Activated T-cell treated with anti-CD3 and anti-CD28 coated beads, Interleukin-2, amount 50 U/mL, for 4 hours (primary cell): ENCODE measurements around the gene DDX59. TPM values are rescaled to one million over a fixed set of nuclear protein-coding genes. Genes with fewer than 3 reads are reported as not detected.
A peak's percentile ranks its signal among the peaks of the same experiment; 100 is the strongest.
"Not testable (repeated sequence)": the region's sequence is repeated elsewhere in the genome, so short reads cannot be mapped to it uniquely, and the experiment has no call there.

ENCODE experiments used
- ATAC-seq, 2 donors: fragments of 200-7000 bp; cut with Tn5 transposase; one replicate each; pipeline ENCODE4 v1.10.0; 2021
- DNase-seq: peaks from one replicate; pipeline ENCODE4 v3.0.0-alpha.2; 2020
- H3K27me3 Mint-ChIP-seq: one replicate; pipeline ENCODE4 v1.8.0; 2021; ENCODE audit warnings: low read depth, mixed read lengths
- H3K36me3 Mint-ChIP-seq: one replicate; pipeline ENCODE4 v1.8.0; 2022; ENCODE audit warnings: mixed read lengths; ENCODE audit not compliant: insufficient read depth
- H3K4me1 Mint-ChIP-seq: one replicate; pipeline ENCODE4 v1.8.0; 2021; ENCODE audit warnings: low read depth, mixed read lengths
- H3K4me3 Mint-ChIP-seq: one replicate; pipeline ENCODE4 v1.8.0; 2021; ENCODE audit warnings: mild to moderate bottlenecking, moderate library complexity, mixed read lengths
- H3K9me3 Mint-ChIP-seq: one replicate; pipeline ENCODE4 v1.8.0; 2021; ENCODE audit warnings: mixed read lengths
- total RNA-seq, 3 donors: library from RNA; stranded (reverse); gene quantifications; one replicate each; pipeline ENCODE4 v1.2.1, GENCODE V29; 2021

Gene DDX59
- total RNA-seq, 3 donors from 2014 or later: 11.4 to 18.9 (median 17.1) TPM

- Mint-ChIP-seq H3K36me3 (peaks cover 62% of the 10 kb centered on the region), H3K9me3 (no peaks in the 10 kb centered on the region), H3K4me1 (peaks cover 42% of the 10 kb centered on the region), H3K4me3 (no peak overlapping the region), H3K27me3 (no peaks in the 10 kb centered on the region)
- DNase-seq (no peak), ATAC-seq (no peak)
Measured at GRCh38 chr1:200658037-200658818, 11.5 kb downstream of the DDX59 start.

DNA sequence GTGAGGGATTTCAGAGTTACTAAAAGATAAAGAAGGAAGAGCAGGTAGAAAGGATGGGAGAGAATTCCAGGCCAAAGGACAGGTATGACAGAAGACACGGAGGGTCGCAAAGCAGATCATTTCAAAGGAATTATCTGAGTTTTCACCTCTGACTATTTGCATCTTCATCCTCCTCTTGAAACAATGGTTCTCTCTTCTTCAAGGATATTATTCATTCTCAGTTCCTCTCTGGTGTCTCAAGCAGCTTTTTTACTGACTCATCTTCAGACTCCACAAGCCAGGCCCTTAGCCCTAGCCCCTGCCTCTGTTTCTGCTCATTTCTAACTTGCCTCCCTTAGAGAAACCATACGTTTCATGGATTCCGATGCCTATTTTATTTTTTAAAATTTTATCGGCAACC is 15.0 kb downstream of the DDX59 start:
- Mint-ChIP-seq H3K4me3 (no peak overlapping the region), H3K36me3 (peaks cover 46% of the 10 kb centered on the region), H3K4me1 (peaks cover 23% of the 10 kb centered on the region), H3K27me3 (no peaks in the 10 kb centered on the region), H3K9me3 (no peaks in the 10 kb centered on the region)
- ATAC-seq: no peak
- no peak for DNase-seq

DNA sequence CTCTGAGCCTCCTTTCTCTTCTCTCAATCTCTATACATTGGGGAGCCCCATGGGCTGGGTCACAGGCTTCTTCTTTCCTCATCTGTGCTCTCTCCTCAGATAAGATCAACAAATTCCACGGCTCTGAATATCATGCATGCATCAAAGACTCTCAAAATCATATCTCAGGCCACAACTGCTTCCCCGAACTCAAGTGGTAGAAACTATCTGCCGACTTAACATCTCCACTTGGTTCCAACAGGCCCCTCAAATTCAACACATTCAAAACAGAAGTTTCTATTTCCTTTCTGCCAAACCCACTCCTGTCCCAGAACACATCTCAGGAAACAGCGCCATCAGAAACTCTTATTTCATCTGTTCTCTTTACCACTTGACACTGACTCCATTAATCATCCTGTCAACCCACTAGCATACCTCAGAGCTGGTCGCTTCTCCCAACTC is 16.7 kb downstream of the DDX59 start:
- H3K4me1 Mint-ChIP-seq: peaks cover 21% of the 10 kb centered on the region
- no peaks in the 10 kb centered on the region for H3K27me3 Mint-ChIP-seq
- no peak overlapping the region for H3K4me3 Mint-ChIP-seq
- no peaks in the 10 kb centered on the region for H3K9me3 Mint-ChIP-seq
- H3K36me3 Mint-ChIP-seq: peaks cover 42% of the 10 kb centered on the region
- DNase-seq (no peak), ATAC-seq (peak in 1 of 2 donors; percentile 77)

DNA sequence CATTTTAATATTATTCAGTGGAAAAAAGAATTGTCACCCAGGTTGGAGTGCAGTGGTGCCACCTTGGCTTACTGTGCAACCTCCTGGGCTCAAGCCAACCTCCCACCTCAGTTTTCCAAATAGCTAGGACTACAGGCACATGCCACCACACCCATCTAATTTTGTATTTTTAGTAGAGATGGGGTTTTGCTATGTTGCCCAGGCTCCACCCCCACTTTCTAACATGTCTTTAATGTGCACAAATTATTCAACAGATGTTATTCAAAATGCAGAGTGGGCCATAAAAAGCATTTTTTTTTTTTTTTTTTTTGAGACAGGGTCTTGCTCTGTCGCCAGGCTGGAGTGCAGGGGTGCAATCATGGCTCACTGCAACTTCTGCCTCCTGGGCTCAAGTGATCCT is 17.3 kb downstream of the DDX59 start:
- Mint-ChIP-seq H3K4me1 (peaks cover 21% of the 10 kb centered on the region), H3K27me3 (no peaks in the 10 kb centered on the region), H3K9me3 (no peaks in the 10 kb centered on the region), H3K36me3 (peaks cover 39% of the 10 kb centered on the region), H3K4me3 (no peak overlapping the region)
- DNase-seq: no peak
- ATAC-seq: no peak

DNA sequence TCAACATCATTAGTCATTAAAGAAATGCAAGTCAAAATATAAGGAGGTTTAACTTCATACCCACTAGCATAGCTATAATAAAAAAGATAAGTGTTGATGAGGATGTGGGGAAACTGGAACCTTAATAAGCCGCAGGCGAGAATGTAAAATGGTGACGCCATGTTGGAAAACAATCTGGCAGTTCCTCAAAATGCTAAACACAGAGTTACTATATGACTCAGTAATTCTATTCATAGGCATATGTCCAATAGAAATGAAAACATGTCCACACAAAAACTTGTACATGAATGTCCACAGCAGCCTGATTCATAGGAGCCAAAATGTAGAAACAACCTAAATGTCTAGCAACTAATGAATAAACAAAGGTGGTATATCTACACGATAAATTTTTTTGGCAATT is 23.2 kb downstream of the DDX59 start:
- Mint-ChIP-seq H3K36me3 (peaks cover 23% of the 10 kb centered on the region), H3K27me3 (no peaks in the 10 kb centered on the region), H3K9me3 (no peaks in the 10 kb centered on the region), H3K4me1 (no peaks in the 10 kb centered on the region), H3K4me3 (no peak overlapping the region)
- DNase-seq (no peak), ATAC-seq (no peak)

DNA sequence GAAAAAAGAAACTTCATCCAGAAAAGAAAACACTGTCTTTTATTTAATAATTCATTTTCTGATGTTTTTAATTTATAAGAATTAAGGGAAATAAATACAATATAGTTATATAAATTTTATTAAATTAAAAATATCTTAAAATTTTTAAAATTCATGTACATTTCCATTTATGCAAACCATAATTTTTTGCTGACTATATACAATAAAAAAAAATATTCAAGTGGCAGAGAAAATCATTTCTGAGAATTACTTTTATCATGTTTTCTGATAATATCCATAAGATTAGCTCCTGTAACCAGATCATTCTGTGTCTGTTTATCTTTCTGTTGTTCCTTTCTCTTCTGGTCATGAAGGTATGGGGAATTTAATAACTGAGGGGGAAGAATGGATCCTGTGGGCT is 25.7 kb downstream of the DDX59 start:
- Mint-ChIP-seq H3K27me3 (no peaks in the 10 kb centered on the region), H3K4me3 (no peak overlapping the region), H3K36me3 (peaks cover 24% of the 10 kb centered on the region), H3K4me1 (peaks cover 6% of the 10 kb centered on the region), H3K9me3 (no peaks in the 10 kb centered on the region)
- ATAC-seq (no peak), DNase-seq (no peak)

- no peaks in the 10 kb centered on the region for H3K9me3 Mint-ChIP-seq
- no peak for DNase-seq
- H3K4me3 Mint-ChIP-seq: no peak overlapping the region
- H3K27me3 Mint-ChIP-seq: no peaks in the 10 kb centered on the region
- ATAC-seq: no peak
- peaks cover 6% of the 10 kb centered on the region for H3K4me1 Mint-ChIP-seq
- H3K36me3 Mint-ChIP-seq: peaks cover 18% of the 10 kb centered on the region
Measured at GRCh38 chr1:200642481-200642880, 27.2 kb downstream of the DDX59 start.

DNA sequence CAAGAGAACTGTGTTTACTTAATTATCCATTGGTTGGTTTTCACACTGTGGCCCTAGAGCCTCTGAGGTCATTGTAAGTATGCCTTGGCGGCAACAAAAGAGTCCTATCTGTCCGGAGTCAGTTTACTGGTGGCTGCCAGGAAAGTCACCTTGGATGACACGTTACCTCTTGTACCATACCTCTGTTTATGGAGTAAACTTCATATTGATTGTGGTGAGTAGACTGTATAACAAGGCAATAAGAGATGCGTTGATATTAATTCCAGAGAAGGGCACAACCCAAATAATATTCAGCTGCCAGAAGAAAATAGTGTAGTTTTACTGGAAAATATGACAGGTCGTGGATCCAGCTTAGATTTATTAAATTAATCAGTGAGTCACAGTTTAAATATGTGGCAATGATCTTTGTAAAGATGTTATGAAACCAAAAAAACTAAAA is 28.7 kb downstream of the DDX59 start:
- Mint-ChIP-seq H3K4me1 (peaks cover 6% of the 10 kb centered on the region), H3K36me3 (peaks cover 6% of the 10 kb centered on the region), H3K4me3 (no peak overlapping the region), H3K9me3 (no peaks in the 10 kb centered on the region), H3K27me3 (no peaks in the 10 kb centered on the region)
- ATAC-seq: no peak
- no peak for DNase-seq

DNA sequence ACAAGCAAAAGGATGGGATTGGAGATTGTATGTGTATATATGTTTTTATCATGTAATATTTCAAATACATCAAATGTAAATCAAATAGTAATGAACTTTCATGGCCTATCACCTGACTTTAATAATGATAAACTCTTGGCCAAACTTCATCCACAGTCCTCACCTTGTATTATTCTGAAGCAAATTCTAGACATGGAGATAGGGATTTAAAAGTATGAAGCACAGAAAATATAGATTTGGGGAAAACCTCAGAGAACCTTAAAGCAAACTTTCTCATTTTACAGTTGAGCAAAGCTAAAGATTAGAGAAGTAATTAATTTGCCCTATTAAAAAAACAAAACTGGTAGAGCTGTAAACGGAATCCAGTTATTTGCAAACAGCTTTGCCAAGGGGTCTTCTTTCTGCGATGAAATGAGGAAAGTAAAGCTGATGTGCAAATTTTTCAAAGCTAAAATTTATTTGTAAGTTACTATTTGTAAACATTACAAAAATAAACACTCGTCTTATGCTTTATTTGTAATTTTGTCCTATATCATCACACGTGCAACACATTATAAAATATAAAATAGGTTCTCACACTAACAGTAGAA is 29.2 kb downstream of the DDX59 start:
- no peak for DNase-seq
- H3K9me3 Mint-ChIP-seq: no peaks in the 10 kb centered on the region
- no peak for ATAC-seq
- no peak overlapping the region for H3K4me3 Mint-ChIP-seq
- H3K27me3 Mint-ChIP-seq: no peaks in the 10 kb centered on the region
- H3K4me1 Mint-ChIP-seq: peaks cover 6% of the 10 kb centered on the region
- H3K36me3 Mint-ChIP-seq: peaks cover 6% of the 10 kb centered on the region

GRCh38 chr1:200638073-200638472 is 31.6 kb downstream of the DDX59 start:
- Mint-ChIP-seq H3K4me1 (peaks cover 6% of the 10 kb centered on the region), H3K9me3 (no peaks in the 10 kb centered on the region), H3K27me3 (no peaks in the 10 kb centered on the region), H3K4me3 (no peak overlapping the region), H3K36me3 (peaks cover 4% of the 10 kb centered on the region)
- DNase-seq (no peak), ATAC-seq (no peak)

GRCh38 chr1:200636681-200637080 is 33.0 kb downstream of the DDX59 start:
- Mint-ChIP-seq H3K4me1 (peaks cover 6% of the 10 kb centered on the region), H3K36me3 (peaks cover 4% of the 10 kb centered on the region), H3K9me3 (no peaks in the 10 kb centered on the region), H3K27me3 (no peaks in the 10 kb centered on the region), H3K4me3 (no peak overlapping the region)
- no peak for ATAC-seq
- DNase-seq: no peak

DNA sequence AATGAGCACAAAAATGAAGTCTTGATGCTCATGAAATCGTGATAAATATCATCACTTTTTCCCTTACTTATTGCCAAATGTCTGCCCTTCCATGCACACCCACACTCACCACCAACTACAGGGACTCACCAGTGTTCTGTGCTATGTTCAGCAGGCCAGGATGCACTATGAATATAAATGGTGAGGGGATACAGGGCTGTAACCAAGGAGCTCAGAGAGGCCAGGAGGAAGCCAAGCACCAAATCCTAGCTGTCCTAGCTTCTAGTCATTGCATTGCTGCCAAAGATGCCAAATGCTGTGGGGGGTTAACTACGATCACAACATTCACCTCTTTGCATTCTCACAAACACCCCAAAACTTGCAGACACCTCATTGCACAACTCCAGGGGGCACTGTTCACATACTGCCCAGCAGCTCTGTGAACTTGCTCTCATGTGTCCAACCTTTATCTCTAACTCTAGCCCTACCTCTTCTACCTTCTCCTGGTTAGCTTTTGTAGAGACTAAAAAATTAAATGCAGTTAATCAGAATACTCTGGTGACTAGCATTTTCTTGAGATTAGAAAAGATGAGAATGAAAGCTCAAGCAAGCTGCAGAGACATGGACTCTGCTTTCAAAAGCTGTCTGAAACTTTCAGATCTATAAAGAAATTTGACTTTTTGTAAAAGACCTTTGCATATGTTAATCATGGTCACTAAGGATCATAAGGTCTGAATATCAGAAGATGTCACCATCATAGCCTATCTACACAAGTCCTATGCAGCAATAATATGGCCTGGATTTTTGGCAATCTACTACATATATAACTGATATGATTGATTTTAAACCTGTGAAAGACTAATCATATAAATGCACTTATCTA is 35.2 kb downstream of the DDX59 start:
- DNase-seq (no peak), ATAC-seq (no peak)
- Mint-ChIP-seq H3K4me3 (no peak overlapping the region), H3K9me3 (no peaks in the 10 kb centered on the region), H3K27me3 (no peaks in the 10 kb centered on the region), H3K4me1 (no peaks in the 10 kb centered on the region), H3K36me3 (no peaks in the 10 kb centered on the region)

GRCh38 chr1:200631375-200631774 is 38.3 kb downstream of the DDX59 start:
- Mint-ChIP-seq H3K9me3 (no peaks in the 10 kb centered on the region), H3K4me1 (peaks cover 20% of the 10 kb centered on the region), H3K36me3 (no peaks in the 10 kb centered on the region), H3K4me3 (no peak overlapping the region), H3K27me3 (no peaks in the 10 kb centered on the region)
- DNase-seq: no peak
- no peak for ATAC-seq

DNA sequence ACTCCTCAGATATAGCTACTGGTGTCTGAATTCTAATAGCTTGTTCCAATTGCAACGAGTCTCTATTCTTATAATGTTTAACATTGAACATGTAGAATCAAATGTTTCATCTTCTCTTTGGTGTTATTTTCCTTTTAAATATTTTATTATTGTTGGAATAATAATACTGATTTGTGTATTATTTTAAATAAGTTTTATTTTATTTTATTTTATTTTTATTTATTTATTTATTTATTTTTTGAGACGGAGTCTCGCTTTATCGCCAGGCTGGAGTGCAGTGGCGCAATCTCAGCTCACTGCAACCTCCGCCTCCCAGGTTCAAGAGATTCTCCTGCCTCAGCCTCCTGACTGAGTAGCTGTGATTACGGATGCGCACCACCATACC is 39.2 kb downstream of the DDX59 start:
- DNase-seq, H3K4me3 Mint-ChIP-seq, H3K27me3 Mint-ChIP-seq, ATAC-seq, H3K36me3 Mint-ChIP-seq, H3K9me3 Mint-ChIP-seq: not testable (repeated sequence)
- peaks cover 22% of the 10 kb centered on the region for H3K4me1 Mint-ChIP-seq
